PC-9 (cell line): ENCODE data around the gene F2RL3. TPM values are rescaled to one million over a fixed set of nuclear protein-coding genes. Genes with fewer than 3 reads are reported as not detected.

Experiments used
- BruUV-seq: library from RNA; stranded (reverse); fragments of 400-500 nt; replicated peaks from 2 replicates; lab custom pipeline; 2021; lab: Mats Ljungman, UMichigan
- CTCF ChIA-PET: fragments of 300-600 bp; sonication (Branson Sonifier 250); formaldehyde crosslinking; loops from one replicate; lab custom pipeline; 2022; ENCODE audit warnings: antibody characterized with exemption; lab: Charles Lee
- POLR2A ChIA-PET: fragments of 300-600 bp; sonication (Branson Sonifier 250); formaldehyde crosslinking; loops from one replicate; lab custom pipeline; 2022; ENCODE audit warnings: antibody characterized with exemption; ENCODE audit not compliant: unreplicated experiment; lab: Charles Lee
- DNase-seq, 2 experiments: peaks; one replicate each; pipeline versions ENCODE4 v3.0.0 to v3.0.0-alpha.2; 2015 to 2022; ENCODE audit warnings: mixed read lengths in 1 of 2
- H2AFZ ChIP-seq: fragments of 200-600 bp; sonication (generic); 2 replicates; pipeline ENCODE4 v1.8.1; 2017; ENCODE audit warnings: antibody characterized with exemption
- H3F3A ChIP-seq: fragments of 200-600 bp; sonication (generic); 2 replicates; pipeline ENCODE4 v1.8.1; 2017; ENCODE audit warnings: antibody characterized with exemption, mild to moderate bottlenecking, low read depth; ENCODE audit not compliant: insufficient read depth
- H3K27ac ChIP-seq: fragments of 200-600 bp; sonication (generic); 2 replicates; pipeline ENCODE4 v1.6.1; 2016; ENCODE audit warnings: mixed run types
- H3K27me3 ChIP-seq: fragments of 200-600 bp; sonication (generic); 2 replicates; pipeline ENCODE4 v1.6.1; 2016; ENCODE audit warnings: low read depth, mixed run types; ENCODE audit not compliant: insufficient read depth
- H3K36me3 ChIP-seq: fragments of 200-600 bp; sonication (generic); 2 replicates; pipeline ENCODE4 v1.6.1; 2016; ENCODE audit warnings: low read depth, mixed run types
- H3K4me1 ChIP-seq: fragments of 200-600 bp; sonication (generic); replicated peaks from 2 replicates; pipeline ENCODE4 v1.6.1; 2016; ENCODE audit warnings: mixed run types; ENCODE audit not compliant: insufficient read depth
- H3K4me2 ChIP-seq: fragments of 200-600 bp; sonication (generic); 2 replicates; pipeline ENCODE4 v1.6.1; 2017; ENCODE audit warnings: mixed run types
- H3K4me3 ChIP-seq: fragments of 200-600 bp; sonication (generic); 2 replicates; pipeline ENCODE4 v1.6.1; 2016; ENCODE audit warnings: mixed run types
- H3K79me2 ChIP-seq: fragments of 200-600 bp; sonication (generic); 2 replicates; pipeline ENCODE4 v1.6.1; 2017; ENCODE audit warnings: low read depth, mixed run types
- H3K9me2 ChIP-seq: fragments of 200-600 bp; sonication (generic); 2 replicates; pipeline ENCODE4 v1.8.1; 2017; ENCODE audit warnings: mild to moderate bottlenecking; ENCODE audit not compliant: insufficient read depth
- H3K9me3 ChIP-seq: fragments of 200-600 bp; sonication (generic); 2 replicates; pipeline ENCODE4 v1.8.1; 2016; ENCODE audit warnings: low read depth; ENCODE audit not compliant: insufficient read depth
- H4K20me1 ChIP-seq: fragments of 200-600 bp; sonication (generic); 2 replicates; pipeline ENCODE4 v1.8.1; 2017; ENCODE audit not compliant: insufficient read depth
- EZH2 ChIP-seq: fragments of 200-600 bp; sonication (generic); IDR thresholded peaks from 2 replicates; pipeline ENCODE4 v1.8.0; 2017; ENCODE audit warnings: antibody characterized with exemption, low read depth
- intact Hi-C: fragments of 100-400 bp; cut with micrococcal nuclease; formaldehyde crosslinking; loops from one replicate; pipeline ENCODE4 v1.10.0; 2022; ENCODE audit not compliant: unreplicated experiment
- total RNA-seq: library from RNA; stranded (reverse); gene quantifications from 2 replicates; pipeline ENCODE4 v1.2.3, GENCODE V29; 2021
- TF ChIP-seq, protein P1 (sequence below): fragments of 200-600 bp; sonication (generic); conservative IDR thresholded peaks from 2 replicates; pipeline ENCODE4 v1.6.1; 2017; ENCODE audit warnings: mixed run types, antibody characterized with exemption, mild to moderate bottlenecking, moderate library complexity

The F2RL3 gene
- total RNA-seq, 1 experiment from 2014 or later: not detected

DNA sequence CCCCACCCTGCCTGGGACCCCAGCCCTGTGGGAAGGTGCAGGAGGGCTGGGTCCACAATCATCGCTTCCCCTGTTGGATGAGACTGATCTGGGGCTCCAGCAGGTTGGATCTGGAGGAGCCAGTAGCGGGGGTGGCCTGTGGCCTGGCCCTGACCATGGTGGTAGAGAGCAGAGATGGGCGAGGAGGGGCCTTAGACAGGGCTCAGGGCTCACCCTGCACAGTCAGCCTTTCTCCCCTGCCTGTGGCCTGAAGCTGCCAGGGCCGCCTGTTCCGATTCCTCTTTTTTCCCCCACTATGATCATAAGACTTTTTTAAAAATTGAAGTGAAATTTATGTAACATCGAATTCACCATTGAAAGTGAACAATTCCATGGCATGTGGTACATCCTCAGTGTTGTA is 41.4 kb upstream of the F2RL3 start:
- Histone ChIP-seq H3K9me3 (no peaks in the 10 kb centered on the region), H3K4me1 (peaks cover 27% of the 10 kb centered on the region), H3K36me3 (peaks cover 50% of the 10 kb centered on the region), H3F3A (peaks cover 18% of the 10 kb centered on the region; the same call in 1 of the 2 replicates), H3K4me2 (no peak overlapping the region), H3K27ac (no peak overlapping the region), H3K9me2 (no peaks in the 10 kb centered on the region), H3K79me2 (no peaks in the 10 kb centered on the region), H3K27me3 (no peaks in the 10 kb centered on the region), H3K4me3 (no peak overlapping the region), H2AFZ (no peak overlapping the region), H4K20me1 (peaks cover 11% of the 10 kb centered on the region; the same call in 1 of the 2 replicates)
- no peak for DNase-seq
- no peak for TF ChIP-seq EZH2
- TF ChIP-seq, protein P1, sequence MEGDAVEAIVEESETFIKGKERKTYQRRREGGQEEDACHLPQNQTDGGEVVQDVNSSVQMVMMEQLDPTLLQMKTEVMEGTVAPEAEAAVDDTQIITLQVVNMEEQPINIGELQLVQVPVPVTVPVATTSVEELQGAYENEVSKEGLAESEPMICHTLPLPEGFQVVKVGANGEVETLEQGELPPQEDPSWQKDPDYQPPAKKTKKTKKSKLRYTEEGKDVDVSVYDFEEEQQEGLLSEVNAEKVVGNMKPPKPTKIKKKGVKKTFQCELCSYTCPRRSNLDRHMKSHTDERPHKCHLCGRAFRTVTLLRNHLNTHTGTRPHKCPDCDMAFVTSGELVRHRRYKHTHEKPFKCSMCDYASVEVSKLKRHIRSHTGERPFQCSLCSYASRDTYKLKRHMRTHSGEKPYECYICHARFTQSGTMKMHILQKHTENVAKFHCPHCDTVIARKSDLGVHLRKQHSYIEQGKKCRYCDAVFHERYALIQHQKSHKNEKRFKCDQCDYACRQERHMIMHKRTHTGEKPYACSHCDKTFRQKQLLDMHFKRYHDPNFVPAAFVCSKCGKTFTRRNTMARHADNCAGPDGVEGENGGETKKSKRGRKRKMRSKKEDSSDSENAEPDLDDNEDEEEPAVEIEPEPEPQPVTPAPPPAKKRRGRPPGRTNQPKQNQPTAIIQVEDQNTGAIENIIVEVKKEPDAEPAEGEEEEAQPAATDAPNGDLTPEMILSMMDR: no peak
- POLR2A ChIA-PET: no interaction called here
- BruUV-seq: no TSS peak
- intact Hi-C loops: loop anchor here (5.0 kb wide), 1 partner anchor 70 kb away; no protein-coding TSS in a partner anchor
- CTCF ChIA-PET: no interaction called here

DNA sequence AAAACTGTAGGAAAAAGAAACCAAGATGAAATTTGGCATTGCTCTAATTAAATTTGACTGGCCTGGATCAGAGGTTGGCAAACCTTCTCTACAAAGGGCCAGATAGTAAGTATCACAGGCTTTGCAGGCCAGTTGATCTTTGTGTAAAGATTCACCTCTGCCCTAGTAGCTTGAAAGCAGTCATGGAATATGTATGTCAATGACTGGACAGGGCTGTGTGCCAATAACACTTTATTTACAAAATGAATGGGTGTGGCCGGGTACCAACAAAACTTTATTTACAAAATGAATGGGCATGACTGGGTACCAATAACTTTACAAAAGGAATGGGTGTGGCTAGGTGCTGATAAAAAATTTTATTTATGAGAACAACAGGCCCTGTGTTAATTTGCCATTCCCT is 39.6 kb upstream of the F2RL3 start:
- BruUV-seq: no TSS peak
- peak overlapping the region; percentile 63 for H3K27ac ChIP-seq
- peaks cover 27% of the 10 kb centered on the region for H3K4me1 ChIP-seq
- no peaks in the 10 kb centered on the region for H3K9me3 ChIP-seq
- 0 out of 2 replicates have a peak overlapping the region, but pooled peaks have one; percentile 4 for H3K4me3 ChIP-seq
- H3K27me3 ChIP-seq: no peaks in the 10 kb centered on the region
- ChIA-PET POLR2A (no interaction called here), CTCF (interaction anchor here (0.6 kb wide), 1 partner anchor 205 kb away, joined by 4 read pairs; no protein-coding TSS in a partner anchor)
- no peaks in the 10 kb centered on the region for H3K9me2 ChIP-seq
- peak overlapping the region; percentile 49 for H3K4me2 ChIP-seq
- peaks cover 46% of the 10 kb centered on the region for H3K36me3 ChIP-seq
- H2AFZ ChIP-seq: no peak overlapping the region
- TF ChIP-seq, protein P1: no peak
- no peak for TF ChIP-seq EZH2
- DNase-seq: peak in 1 of 2 experiments; percentile 85
- H3F3A ChIP-seq: peaks cover 18% of the 10 kb centered on the region; the same call in 1 of the 2 replicates
- intact Hi-C loops: loop anchor here (5.0 kb wide), 1 partner anchor 72 kb away; no protein-coding TSS in a partner anchor
- no peaks in the 10 kb centered on the region for H3K79me2 ChIP-seq
- peaks cover 20% of the 10 kb centered on the region; the same call in 1 of the 2 replicates for H4K20me1 ChIP-seq

DNA sequence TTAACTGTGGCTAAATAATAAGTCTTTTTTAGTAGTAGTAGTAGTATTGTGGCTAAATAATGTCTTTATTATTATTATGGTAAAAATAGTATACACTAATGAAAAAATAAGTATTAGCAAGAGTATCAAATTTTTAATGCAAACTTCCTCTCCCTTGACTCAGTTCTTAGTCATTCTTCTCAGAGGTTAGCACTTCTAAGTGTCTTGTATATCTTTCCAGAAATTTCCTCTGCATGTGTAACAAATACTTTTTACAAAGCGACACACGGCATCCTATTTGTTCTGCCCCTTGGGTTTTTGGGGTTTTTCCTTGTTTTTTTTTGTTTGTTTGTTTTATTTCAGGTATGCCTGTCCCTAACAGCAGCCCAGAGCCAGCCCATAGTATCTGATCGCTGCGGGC is 38.7 kb upstream of the F2RL3 start:
- intact Hi-C loops: no loop called here
- Histone ChIP-seq H3K27ac (0 out of 2 replicates have a peak overlapping the region, but pooled peaks have one; percentile 35), H3K27me3 (no peaks in the 10 kb centered on the region), H3K9me3 (no peaks in the 10 kb centered on the region), H3K4me3 (no peak overlapping the region), H3K4me1 (peaks cover 27% of the 10 kb centered on the region), H3K9me2 (no peaks in the 10 kb centered on the region), H3K4me2 (no peak overlapping the region), H2AFZ (no peak overlapping the region), H4K20me1 (peaks cover 29% of the 10 kb centered on the region; the same call in 1 of the 2 replicates), H3K36me3 (peaks cover 45% of the 10 kb centered on the region), H3K79me2 (no peaks in the 10 kb centered on the region), H3F3A (peaks cover 18% of the 10 kb centered on the region; the same call in 1 of the 2 replicates)
- TF ChIP-seq, protein P1: no peak
- no peak for TF ChIP-seq EZH2
- no peak for DNase-seq
- POLR2A ChIA-PET: no interaction called here
- BruUV-seq: no TSS peak
- CTCF ChIA-PET: interaction anchor here (0.6 kb wide), 1 partner anchor 204 kb away, joined by 4 read pairs; no protein-coding TSS in a partner anchor
